Smooth muscle cell (in vitro differentiated cells): Measurements from ENCODE around the gene MACROD2. TPM values are rescaled to one million over a fixed set of nuclear protein-coding genes. Genes with fewer than 3 reads are reported as not detected.

Source experiments
- DNase-seq: peaks from one replicate; lab custom pipeline; 2025; ENCODE audit not compliant: unreplicated experiment; lab: John Stamatoyannopoulos, UW
- H2AFZ ChIP-seq: fragments of 200-600 bp; sonication (generic); 2 replicates; pipeline ENCODE4 v1.6.0; 2016; ENCODE audit warnings: antibody characterized with exemption, low read depth, mild to moderate bottlenecking
- H3F3A ChIP-seq: fragments of 200-600 bp; sonication (generic); 2 replicates; pipeline ENCODE4 v1.6.0; 2017; ENCODE audit warnings: antibody characterized with exemption, low read depth
- H3K27ac ChIP-seq: fragments of 200-600 bp; sonication (generic); 2 replicates; pipeline ENCODE4 v1.5.1; 2016; ENCODE audit warnings: low read depth, mild to moderate bottlenecking
- H3K27me3 ChIP-seq: fragments of 200-600 bp; sonication (generic); 2 replicates; pipeline ENCODE4 v1.6.1; 2016; ENCODE audit warnings: low read depth, mild to moderate bottlenecking
- H3K36me3 ChIP-seq: fragments of 200-600 bp; sonication (generic); 2 replicates; pipeline ENCODE4 v1.5.1; 2016; ENCODE audit warnings: low read depth
- H3K4me1 ChIP-seq: fragments of 200-600 bp; sonication (generic); 2 replicates; pipeline ENCODE4 v1.5.1; 2016; ENCODE audit warnings: low read depth
- H3K4me2 ChIP-seq: fragments of 200-600 bp; sonication (generic); 2 replicates; pipeline ENCODE4 v1.6.0; 2016; ENCODE audit warnings: mild to moderate bottlenecking
- H3K4me3 ChIP-seq: fragments of 200-600 bp; sonication (generic); 2 replicates; pipeline ENCODE4 v1.5.1; 2016; ENCODE audit warnings: mild to moderate bottlenecking
- H3K79me2 ChIP-seq: fragments of 200-600 bp; sonication (generic); 2 replicates; pipeline ENCODE4 v1.6.0; 2016; ENCODE audit warnings: low read depth, mild to moderate bottlenecking
- H3K9ac ChIP-seq: fragments of 200-600 bp; sonication (generic); 2 replicates; pipeline ENCODE4 v1.6.0; 2016; ENCODE audit warnings: low read depth
- H3K9me3 ChIP-seq: fragments of 200-600 bp; sonication (generic); replicated peaks from 2 replicates; pipeline ENCODE4 v1.5.1; 2016; ENCODE audit warnings: low read depth
- H4K20me1 ChIP-seq: fragments of 200-600 bp; sonication (generic); 2 replicates; pipeline ENCODE4 v1.6.0; 2016; ENCODE audit warnings: low read depth
- CTCF ChIP-seq: fragments of 200-600 bp; sonication (generic); IDR thresholded peaks from 2 replicates; pipeline ENCODE4 v1.5.1; 2017; ENCODE audit warnings: borderline replicate concordance, mild to moderate bottlenecking, antibody characterized with exemption; ENCODE audit not compliant: insufficient read depth, poor library complexity, severe bottlenecking
- WGBS: methylation state at CpG from one replicate; pipeline ENCODE4 v1.1.7; 2016; ENCODE audit warnings: low lambda C conversion rate; 5-methylcytosine and 5-hydroxymethylcytosine counted together
- polyA plus RNA-seq: library from polyadenylated mRNA; unstranded; fragments of >200 nt; fragmentation: Nextera tagmentation; extraction: Ambion mirVana; gene quantifications from 2 replicates; pipeline ENCODE4 v1.2.1, GENCODE V29; 2016
- total RNA-seq: library from RNA; depleted of rRNA; stranded (reverse); fragments of >200 nt; gene quantifications from 2 replicates; pipeline ENCODE4 v1.2.3, GENCODE V29; 2014

MACROD2 gene
- total and polyA plus RNA-seq, 2 experiments from 2014 or later: 0.04 to 0.32 TPM

- Histone ChIP-seq H3K4me2 (no peak overlapping the region), H3K79me2 (no peaks in the 10 kb centered on the region), H3K27ac (peak overlapping the region; percentile 59), H3K9me3 (no peaks in the 10 kb centered on the region), H3K27me3 (no peaks in the 10 kb centered on the region), H3K9ac (no peak overlapping the region), H3K36me3 (no peaks in the 10 kb centered on the region), H2AFZ (peak overlapping the region; percentile 17), H3K4me1 (peaks cover 9% of the 10 kb centered on the region), H3K4me3 (no peak overlapping the region), H4K20me1 (no peaks in the 10 kb centered on the region), H3F3A (no peaks in the 10 kb centered on the region)
- no peak for DNase-seq
- 59% methylated on average over 2 of the region's 2 CpGs for WGBS
- no peak for TF ChIP-seq CTCF
Observed at GRCh38 chr20:14556206-14556605, 560.9 kb downstream of the MACROD2 start.

- H3K79me2 ChIP-seq: no peaks in the 10 kb centered on the region
- no peaks in the 10 kb centered on the region for H3K36me3 ChIP-seq
- H3F3A ChIP-seq: no peaks in the 10 kb centered on the region
- TF ChIP-seq CTCF: no peak
- no peak overlapping the region for H3K9ac ChIP-seq
- H4K20me1 ChIP-seq: no peaks in the 10 kb centered on the region
- no peak for DNase-seq
- H3K4me2 ChIP-seq: peak overlapping the region; percentile 26
- peaks cover 12% of the 10 kb centered on the region for H3K4me1 ChIP-seq
- peak overlapping the region; percentile 59 for H2AFZ ChIP-seq
- no peak overlapping the region for H3K27ac ChIP-seq
- H3K4me3 ChIP-seq: no peak overlapping the region
- no peaks in the 10 kb centered on the region for H3K9me3 ChIP-seq
- no peaks in the 10 kb centered on the region for H3K27me3 ChIP-seq
- WGBS: 84% methylated on average over 1 of the region's 1 CpG
Observed at GRCh38 chr20:14559612-14560011, 564.3 kb downstream of the MACROD2 start.

- H3K4me1 ChIP-seq: peaks cover 12% of the 10 kb centered on the region
- DNase-seq: no peak
- no peak overlapping the region for H2AFZ ChIP-seq
- peak overlapping the region; percentile 64 for H3K4me2 ChIP-seq
- no peaks in the 10 kb centered on the region for H3K79me2 ChIP-seq
- H3K9me3 ChIP-seq: no peaks in the 10 kb centered on the region
- H3F3A ChIP-seq: no peaks in the 10 kb centered on the region
- H3K27me3 ChIP-seq: no peaks in the 10 kb centered on the region
- no peak overlapping the region for H3K4me3 ChIP-seq
- WGBS: 65% methylated on average over 6 of the region's 6 CpGs
- no peak for TF ChIP-seq CTCF
- no peaks in the 10 kb centered on the region for H3K36me3 ChIP-seq
- H3K9ac ChIP-seq: no peak overlapping the region
- no peaks in the 10 kb centered on the region for H4K20me1 ChIP-seq
- H3K27ac ChIP-seq: peak overlapping the region; percentile 67
Observed at GRCh38 chr20:14561741-14562221, 566.5 kb downstream of the MACROD2 start.

- no peak overlapping the region for H3K9ac ChIP-seq
- no peaks in the 10 kb centered on the region for H3K27me3 ChIP-seq
- H3K4me1 ChIP-seq: peaks cover 20% of the 10 kb centered on the region
- H3F3A ChIP-seq: no peaks in the 10 kb centered on the region
- 90% methylated on average over 2 of the region's 2 CpGs for WGBS
- H2AFZ ChIP-seq: no peak overlapping the region
- no peak overlapping the region for H3K4me3 ChIP-seq
- H3K4me2 ChIP-seq: no peak overlapping the region
- H3K9me3 ChIP-seq: no peaks in the 10 kb centered on the region
- TF ChIP-seq CTCF: no peak
- no peaks in the 10 kb centered on the region for H4K20me1 ChIP-seq
- no peaks in the 10 kb centered on the region for H3K79me2 ChIP-seq
- DNase-seq: no peak
- H3K36me3 ChIP-seq: no peaks in the 10 kb centered on the region
- no peak overlapping the region for H3K27ac ChIP-seq
Observed at GRCh38 chr20:14562981-14563380, 567.7 kb downstream of the MACROD2 start.
